Measurements from ENCODE around the gene CTH. TPM values are rescaled to one million over a fixed set of nuclear protein-coding genes. Genes with fewer than 3 reads are reported as not detected.
"Not testable (repeated sequence)": the region's sequence is repeated elsewhere in the genome, so short reads cannot be mapped to it uniquely, and the experiment has no call there.

The CTH gene
- total and polyA plus RNA-seq, 4 donors, result 8.9 to 49.4 (median 44.8) TPM

- TF ChIP-seq FOXA2 (IDR thresholded peaks at IDR 0.05) (no peak), HNF4A (conservative IDR thresholded peaks at IDR 0.05) (no peak), RAD21 (IDR thresholded peaks at IDR 0.05) (no peak), YY1 (IDR thresholded peaks at IDR 0.05) (no peak), FOXA1 (IDR thresholded peaks at IDR 0.05) (no peak), GABPA (IDR thresholded peaks at IDR 0.05 in 1 of 2, conservative IDR thresholded peaks at IDR 0.05 in 1 of 2) (no peak), TAF1 (conservative IDR thresholded peaks at IDR 0.05) (no peak), HNF4G (IDR thresholded peaks at IDR 0.05) (no peak), REST (IDR thresholded peaks at IDR 0.05) (no peak), JUND (IDR thresholded peaks at IDR 0.05) (no peak)
- TF ChIP-seq, protein P1, sequence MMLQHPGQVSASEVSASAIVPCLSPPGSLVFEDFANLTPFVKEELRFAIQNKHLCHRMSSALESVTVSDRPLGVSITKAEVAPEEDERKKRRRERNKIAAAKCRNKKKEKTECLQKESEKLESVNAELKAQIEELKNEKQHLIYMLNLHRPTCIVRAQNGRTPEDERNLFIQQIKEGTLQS (IDR thresholded peaks at IDR 0.05), result no peak
- WGBS, result 73% methylated on average over 3 of the region's 3 CpGs
- Histone ChIP-seq H3K36me3 (ENCODE audit: control insufficient read depth in 4 of 4, insufficient read depth in 3 of 4, low read depth in 1 of 4, low read length in 3 of 4) (peaks cover 0 to 2% (median 0%) of the 10 kb centered on the region in 4 donors), H3K9me3 (ENCODE audit: control insufficient read depth in 4 of 4, low read length in 3 of 4) (no peaks in the 10 kb centered on the region), H3K4me1 (ENCODE audit: control insufficient read depth in 4 of 4, insufficient read depth in 4 of 4, low read length in 3 of 4) (peaks cover 0 to 2% (median 0%) of the 10 kb centered on the region in 4 donors), H3K4me3 (ENCODE audit: low read depth in 1 of 3, low read length in 3 of 3) (no peak overlapping the region), H3K27me3 (ENCODE audit: control insufficient read depth in 4 of 4, insufficient read depth in 4 of 4, low read length in 3 of 4) (no peaks in the 10 kb centered on the region), H3K27ac (ENCODE audit: low read depth in 1 of 2, low read length in 2 of 2) (no peak overlapping the region), H3K9ac (ENCODE audit: low read depth in 1 of 2, low read length in 2 of 2) (no peak overlapping the region)
- no peak for DNase-seq (ENCODE audit: low spot score)
These were observed 49.2 kb upstream of the CTH start for GRCh38 chr1:70361727-70362398.

- H3K9ac ChIP-seq (ENCODE audit: low read depth in 1 of 2, low read length in 2 of 2), result no peak overlapping the region
- no peaks in the 10 kb centered on the region for H3K4me1 ChIP-seq (ENCODE audit: control insufficient read depth in 4 of 4, insufficient read depth in 4 of 4, low read length in 3 of 4)
- H3K9me3 ChIP-seq (ENCODE audit: control insufficient read depth in 4 of 4, low read length in 3 of 4), result no peaks in the 10 kb centered on the region
- H3K36me3 ChIP-seq (ENCODE audit: control insufficient read depth in 4 of 4, insufficient read depth in 3 of 4, low read depth in 1 of 4, low read length in 3 of 4), result peaks cover 0 to 3% (median under 1%) of the 10 kb centered on the region in 4 donors
- no peak for TF ChIP-seq NR2F2 (IDR thresholded peaks at IDR 0.05)
- TF ChIP-seq MAX (IDR thresholded peaks at IDR 0.05), result no peak
- TF ChIP-seq REST (IDR thresholded peaks at IDR 0.05), result no peak
- TF ChIP-seq, protein P1 (IDR thresholded peaks at IDR 0.05), result no peak
- TF ChIP-seq EGR1 (IDR thresholded peaks at IDR 0.05; ENCODE audit: low read depth in 2 of 2), result no peak
- TF ChIP-seq RAD21 (IDR thresholded peaks at IDR 0.05), result no peak
- no peak for TF ChIP-seq JUND (IDR thresholded peaks at IDR 0.05)
- TF ChIP-seq CTCF (IDR thresholded peaks at IDR 0.05; ENCODE audit: low read depth, low read length, missing input control), result no peak
- no peak for TF ChIP-seq FOXA1 (IDR thresholded peaks at IDR 0.05)
- no peak for TF ChIP-seq RXRA (IDR thresholded peaks at IDR 0.05)
- TF ChIP-seq YY1 (IDR thresholded peaks at IDR 0.05), result no peak
- TF ChIP-seq HNF4A (conservative IDR thresholded peaks at IDR 0.05), result no peak
- WGBS, result 89% methylated on average over 3 of the region's 3 CpGs
- DNase-seq (ENCODE audit: low spot score), result no peak
- H3K27ac ChIP-seq (ENCODE audit: low read depth in 1 of 2, low read length in 2 of 2), result no peak overlapping the region
- H3K4me3 ChIP-seq (ENCODE audit: low read depth in 1 of 3, low read length in 3 of 3), result no peak overlapping the region
- H3K27me3 ChIP-seq (ENCODE audit: control insufficient read depth in 4 of 4, insufficient read depth in 4 of 4, low read length in 3 of 4), result no peaks in the 10 kb centered on the region
These were observed 46.6 kb upstream of the CTH start for GRCh38 chr1:70364439-70364838.

DNA sequence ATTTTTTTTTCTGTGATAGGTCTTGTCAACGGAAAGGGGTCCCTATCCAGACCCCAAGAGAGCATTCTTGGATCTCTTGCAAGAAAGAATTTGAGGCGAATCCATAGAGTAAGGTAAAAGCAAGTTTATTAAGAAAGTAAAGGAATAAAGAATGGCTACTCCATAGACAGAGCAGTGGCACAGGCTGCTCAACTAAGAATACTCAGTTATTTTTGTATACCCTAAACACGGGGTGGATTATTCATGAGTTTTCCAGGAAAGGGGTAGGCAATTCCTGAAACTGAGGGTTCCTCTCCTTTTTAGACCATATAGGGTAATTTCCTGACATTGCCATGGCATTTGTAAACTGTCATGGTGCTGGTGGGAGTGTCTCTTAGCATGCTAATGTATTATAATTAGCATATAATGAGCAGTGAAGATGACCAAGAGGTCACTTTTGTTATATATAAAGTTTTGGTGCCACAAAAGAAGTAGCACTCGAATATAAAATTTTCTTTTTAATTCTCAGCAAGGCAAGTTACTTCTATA is 44.6 kb upstream of the CTH start:
- H3K9me3 ChIP-seq (ENCODE audit: control insufficient read depth in 4 of 4, low read length in 3 of 4); DNase-seq (ENCODE audit: low spot score); H3K27ac ChIP-seq (ENCODE audit: low read depth in 1 of 2, low read length in 2 of 2); H3K4me1 ChIP-seq (ENCODE audit: control insufficient read depth in 4 of 4, insufficient read depth in 4 of 4, low read length in 3 of 4); H3K4me3 ChIP-seq (ENCODE audit: low read depth in 1 of 3, low read length in 3 of 3); H3K36me3 ChIP-seq (ENCODE audit: control insufficient read depth in 4 of 4, insufficient read depth in 3 of 4, low read depth in 1 of 4, low read length in 3 of 4); H3K9ac ChIP-seq (ENCODE audit: low read depth in 1 of 2, low read length in 2 of 2); H3K27me3 ChIP-seq (ENCODE audit: control insufficient read depth in 4 of 4, insufficient read depth in 4 of 4, low read length in 3 of 4): not testable (repeated sequence)
- 91% methylated on average over 4 of the region's 4 CpGs for WGBS

All from liver (tissue), 9 donors.